GM23248 (cell line): ENCODE data around the gene PIEZO2.

ENCODE experiments used
- EZH2 ChIP-seq: fragments of 200-600 bp; sonication (generic); IDR thresholded peaks from 2 replicates; pipeline ENCODE4 v1.6.1; 2018; ENCODE audit warnings: antibody characterized with exemption, mild to moderate bottlenecking; ENCODE audit not compliant: insufficient read depth, poor library complexity, severe bottlenecking
- EZH2phosphoT487 ChIP-seq: fragments of 200-600 bp; sonication (generic); IDR thresholded peaks from 2 replicates; pipeline ENCODE4 v1.6.1; 2018; ENCODE audit warnings: antibody characterized with exemption, moderate library complexity, mild to moderate bottlenecking, low read depth; ENCODE audit not compliant: insufficient read depth

GRCh38 chr18:11148680-11149440 is 509 bp downstream of the PIEZO2 start:
- TF ChIP-seq EZH2 (peak; percentile 41), EZH2phosphoT487 (no peak)
